K562 (cell line): ENCODE results near the gene PRR7. TPM values are rescaled to one million over a fixed set of nuclear protein-coding genes. Genes with fewer than 3 reads are reported as not detected.

Experiments used
- CBFA2T2 ChIP-seq: fragments of 450-650 bp; conservative IDR thresholded peaks from 2 replicates; pipeline ENCODE4 v1.6.1; 2017; ENCODE audit warnings: mild to moderate bottlenecking
- CBX3 ChIP-seq, 2 experiments: IDR thresholded peaks; 1 replicate in 1 of 2; 2 replicates in 1 of 2; pipeline ENCODE4 v1.6.1; 2012; ENCODE audit warnings: inconsistent platforms in 2 of 2, low read length in 2 of 2, borderline replicate concordance in 1 of 2, control low read depth in 1 of 2
- CGGBP1 ChIP-seq: fragments of 250-450 bp; sonication (Bioruptor Pico); IDR thresholded peaks from 2 replicates; pipeline ENCODE4 v1.9.0; 2021; ENCODE audit warnings: mild to moderate bottlenecking
- CSDE1 ChIP-seq, 2 experiments: fragments of 450-650 bp; IDR thresholded peaks; 2 replicates each; pipeline ENCODE4 v1.6.1; 2016; ENCODE audit warnings: mild to moderate bottlenecking in 1 of 2
- E2F6 ChIP-seq, 2 experiments: IDR thresholded peaks; 2 replicates each; pipeline ENCODE4 v1.6.1; 2011; ENCODE audit warnings: borderline replicate concordance in 1 of 2, control low read depth in 1 of 2, low read depth in 1 of 2, low read length in 1 of 2, mild to moderate bottlenecking in 1 of 2, mixed read lengths in 1 of 2, moderate library complexity in 1 of 2; ENCODE audit not compliant: insufficient read depth in 1 of 2, insufficient read length in 1 of 2, poor library complexity in 1 of 2, severe bottlenecking in 1 of 2; ENCODE audit errors: extremely low read depth in 1 of 2
- EWSR1 ChIP-seq: fragments of 450-650 bp; IDR thresholded peaks from 2 replicates; pipeline ENCODE4 v1.6.1; 2018; ENCODE audit warnings: borderline replicate concordance, mild to moderate bottlenecking, low read depth, moderate library complexity; ENCODE audit not compliant: partially characterized antibody
- FOXP1 ChIP-seq: sonication (generic); formaldehyde crosslinking; IDR thresholded peaks from 2 replicates; pipeline ENCODE4 v1.8.0; 2022; ENCODE audit warnings: mild to moderate bottlenecking, missing genetic modification reagents
- HDAC8 ChIP-seq: fragments of 450-650 bp; IDR thresholded peaks from 2 replicates; pipeline ENCODE4 v1.6.1; 2016; ENCODE audit warnings: mild to moderate bottlenecking, missing genetic modification characterization, moderate library complexity, missing compliant biosample characterization
- MCM3 ChIP-seq: fragments of 450-650 bp; IDR thresholded peaks from 2 replicates; pipeline ENCODE4 v1.6.1; 2016
- PREB ChIP-seq: sonication (generic); formaldehyde crosslinking; IDR thresholded peaks from 2 replicates; pipeline ENCODE4 v1.8.1; 2023; ENCODE audit warnings: mild to moderate bottlenecking, missing genetic modification reagents
- PURB ChIP-seq: sonication (generic); formaldehyde crosslinking; IDR thresholded peaks from 2 replicates; pipeline ENCODE4 v1.9.0; 2021; ENCODE audit warnings: low read depth, mild to moderate bottlenecking, missing genetic modification reagents
- RNF2 ChIP-seq: sonication (generic); IDR thresholded peaks from 2 replicates; pipeline ENCODE4 v1.6.1; 2016
- RUNX1 ChIP-seq: sonication (generic); IDR thresholded peaks from 2 replicates; pipeline ENCODE4 v1.6.1; 2016; ENCODE audit warnings: antibody characterized with exemption, low read depth
- SIN3B ChIP-seq: fragments of 450-650 bp; IDR thresholded peaks from 2 replicates; pipeline ENCODE4 v1.6.1; 2017; ENCODE audit warnings: low read depth, mild to moderate bottlenecking, moderate library complexity
- TGIF2 ChIP-seq: sonication (generic); formaldehyde crosslinking; IDR thresholded peaks from 2 replicates; pipeline ENCODE4 v1.8.1; 2022; ENCODE audit warnings: mild to moderate bottlenecking, missing genetic modification reagents, moderate library complexity
- TSC22D4 ChIP-seq: fragments of 450-650 bp; IDR thresholded peaks from 2 replicates; pipeline ENCODE4 v1.6.1; 2016; ENCODE audit warnings: missing genetic modification characterization, missing biosample characterization, control low read depth
- ZNF12 ChIP-seq: sonication (generic); formaldehyde crosslinking; IDR thresholded peaks from 2 replicates; pipeline ENCODE4 v1.4.0; 2020; ENCODE audit warnings: mild to moderate bottlenecking, missing genetic modification reagents
- ZNF232 ChIP-seq: sonication (generic); formaldehyde crosslinking; IDR thresholded peaks from 2 replicates; pipeline ENCODE4 v1.8.0; 2022; ENCODE audit warnings: mild to moderate bottlenecking, missing genetic modification reagents
- ZNF253 ChIP-seq: fragments of 250-450 bp; sonication (Bioruptor Pico); conservative IDR thresholded peaks from 2 replicates; pipeline ENCODE4 v1.6.1; 2021; ENCODE audit warnings: mild to moderate bottlenecking
- ZNF280A ChIP-seq: fragments of 450-650 bp; IDR thresholded peaks from 2 replicates; pipeline ENCODE4 v1.6.1; 2018; ENCODE audit warnings: mild to moderate bottlenecking, low read depth; ENCODE audit not compliant: partially characterized antibody
- ZNF395 ChIP-seq: fragments of 200-800 bp; sonication (Bioruptor generic); IDR thresholded peaks from 2 replicates; pipeline ENCODE4 v1.6.1; 2017; ENCODE audit warnings: missing genetic modification characterization, missing compliant biosample characterization
- ZNF764 ChIP-seq: fragments of 250-450 bp; sonication (Bioruptor Pico); IDR thresholded peaks from 2 replicates; pipeline ENCODE4 v1.4.0; 2020; ENCODE audit warnings: low read depth, mild to moderate bottlenecking, moderate library complexity
- ZNF785 ChIP-seq: fragments of 250-450 bp; sonication (Bioruptor Pico); IDR thresholded peaks from 2 replicates; pipeline ENCODE4 v1.4.0; 2020; ENCODE audit warnings: mild to moderate bottlenecking
- polyA plus RNA-seq, 8 experiments: library from polyadenylated mRNA; depleted of rRNA in 4 of 8; stranded (reverse) in 5 of 8; unstranded in 3 of 8; fragments of >200 nt; fragmentation: Nextera tagmentation in 2 of 8; fragmentation: Illumina TruSeq in 1 of 8; extraction: Ambion mirVana in 2 of 8; extraction: Trizol in 1 of 8; gene quantifications; 2 replicates each; pipeline versions ENCODE4 v1.2.1 to v1.2.3, GENCODE V29; 2011 to 2014; ENCODE audit warnings: inconsistent platforms in 1 of 8, missing spikeins in 1 of 8
- total RNA-seq, 7 experiments: library from RNA; depleted of rRNA in 6 of 7; stranded (reverse); fragments of >200 nt in 6 of 7; fragmentation: Illumina TruSeq in 2 of 7; extraction: Trizol in 2 of 7; gene quantifications; 2 replicates each; pipeline versions ENCODE4 v1.2.1 to v1.2.3, GENCODE V29; 2011 to 2021; ENCODE audit warnings: low replicate concordance in 1 of 7

Gene PRR7
- total and polyA plus RNA-seq, 9 of the 15 experiments (the other 6 are each of a cell fraction or from before 2014, with no cell fraction given): 0.80 to 11.3 (median 10.4) TPM; not detected in 4

- TF ChIP-seq CBX3 (IDR thresholded peaks at IDR 0.05; ENCODE audit: borderline replicate concordance in 1 of 2, low read length in 2 of 2): peak in 1 of 2 experiments; percentile 73; a peak in 1 of 3 replicates
- peak; percentile 83; the same call in 1 of the 2 replicates for TF ChIP-seq FOXP1
- peak; percentile 83 to 90 for TF ChIP-seq E2F6 (IDR thresholded peaks at IDR 0.05; ENCODE audit: borderline replicate concordance in 1 of 2, extremely low read depth in 1 of 2, insufficient read depth in 1 of 2, insufficient read length in 1 of 2, low read depth in 1 of 2, low read length in 1 of 2, poor library complexity in 1 of 2, severe bottlenecking in 1 of 2)
- no peak; the same call in 1 of the 2 replicates for TF ChIP-seq RNF2
- TF ChIP-seq HDAC8 (tag): no peak
- TF ChIP-seq ZNF764: peak; percentile 52; the same call in 1 of the 2 replicates
- TF ChIP-seq CSDE1 (IDR thresholded peaks at IDR 0.05): no peak; a peak in 1 of 4 replicates
- no peak for TF ChIP-seq EWSR1
- 0 out of 2 replicates have a peak, but pooled peaks have one; percentile 78 for TF ChIP-seq PREB (CRISPR knock-in tag)
- TF ChIP-seq PURB: no peak
- 0 out of 2 replicates have a peak, but pooled peaks have one; percentile 64 for TF ChIP-seq ZNF232 (CRISPR knock-in tag)
- TF ChIP-seq MCM3: no peak
- TF ChIP-seq ZNF12 (CRISPR knock-in tag): peak; percentile 67
- TF ChIP-seq SIN3B: peak; percentile 59
- TF ChIP-seq TSC22D4 (tag): no peak
- peak; percentile 89 for TF ChIP-seq TGIF2 (CRISPR knock-in tag)
- no peak for TF ChIP-seq ZNF253 (CRISPR knock-in tag)
- TF ChIP-seq ZNF395 (CRISPR knock-in tag): peak; percentile 78; the same call in 1 of the 2 replicates
- 0 out of 2 replicates have a peak, but pooled peaks have one; percentile 6 for TF ChIP-seq CBFA2T2
- TF ChIP-seq ZNF785 (CRISPR knock-in tag): no peak
- TF ChIP-seq CGGBP1 (CRISPR knock-in tag): no peak
- TF ChIP-seq ZNF280A: no peak
- TF ChIP-seq RUNX1: no peak
These were observed 42.6 kb upstream of the PRR7 start (continued) for GRCh38 chr5:177403792-177404640.
